GM12891 (cell line): ENCODE data around the gene KCNK4.

Experiments
- POLR2A ChIP-seq: IDR thresholded peaks from 2 replicates; pipeline ENCODE4 v1.6.1; 2011; ENCODE audit warnings: low read depth, low read length, control low read depth
- POLR2AphosphoS5 ChIP-seq: IDR thresholded peaks from 2 replicates; pipeline ENCODE4 v1.6.1; 2011; ENCODE audit warnings: low read depth, low read length, control low read depth
- SPI1 ChIP-seq: IDR thresholded peaks from 2 replicates; pipeline ENCODE4 v1.6.1; 2011; ENCODE audit warnings: low read depth, low read length, control low read depth
- TAF1 ChIP-seq: IDR thresholded peaks from 2 replicates; pipeline ENCODE4 v1.6.1; 2011; ENCODE audit warnings: low read depth, low read length, control low read depth

DNA sequence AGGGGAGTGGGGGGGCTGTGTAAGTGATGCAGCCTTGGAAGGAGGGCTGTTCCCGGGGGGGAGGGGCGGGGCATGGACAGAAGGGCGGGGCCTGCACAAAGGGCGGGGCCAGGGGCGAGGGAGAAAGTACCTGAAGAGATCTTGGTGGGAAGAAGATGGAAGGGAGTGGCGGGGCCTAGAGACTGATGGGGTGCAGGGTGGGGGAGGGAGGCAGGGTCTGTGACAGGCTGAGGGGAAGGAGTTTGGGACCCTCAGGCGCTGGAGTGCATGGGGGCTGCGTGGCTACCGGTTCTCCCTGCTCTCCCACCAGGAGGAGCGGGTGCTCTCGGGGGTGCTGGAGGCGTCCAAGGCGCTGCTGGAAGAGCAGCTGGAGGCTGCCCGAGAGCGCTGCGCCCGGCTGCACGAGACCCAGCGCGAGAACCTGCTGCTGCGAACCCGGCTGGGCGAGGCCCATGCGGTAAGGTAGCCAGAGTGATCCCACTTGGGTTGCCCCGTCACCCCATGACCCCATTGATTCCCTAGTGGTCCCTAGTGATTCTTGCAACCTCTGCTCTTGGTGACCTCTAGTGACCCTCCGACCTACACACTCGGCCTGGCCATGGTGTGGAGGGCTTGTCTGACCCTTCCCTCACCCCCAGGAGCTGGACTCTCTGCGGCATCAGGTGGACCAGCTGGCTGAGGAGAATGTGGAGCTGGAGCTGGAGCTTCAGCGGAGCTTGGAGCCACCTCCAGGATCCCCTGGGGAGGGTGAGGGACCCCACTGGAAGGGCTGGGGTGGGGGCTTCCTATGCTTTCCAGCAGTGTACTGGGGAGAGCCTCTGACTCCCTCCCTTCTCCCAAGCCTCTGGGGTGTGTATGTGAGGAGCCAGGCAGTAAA, 52.0 kb downstream of the KCNK4 start:
- no peak for TF ChIP-seq POLR2AphosphoS5
- TF ChIP-seq SPI1 = no peak
- TF ChIP-seq POLR2A = no peak
- TF ChIP-seq TAF1 = no peak
